Measurements from ENCODE around the gene COMMD7.

The COMMD7 gene

GRCh38 chr20:32752458-32753250 is 9.4 kb upstream of the COMMD7 start:
- TF ChIP-seq ZFX (IDR thresholded peaks at IDR 0.05; ENCODE audit: borderline replicate concordance): no peak
- TF ChIP-seq, protein P1, sequence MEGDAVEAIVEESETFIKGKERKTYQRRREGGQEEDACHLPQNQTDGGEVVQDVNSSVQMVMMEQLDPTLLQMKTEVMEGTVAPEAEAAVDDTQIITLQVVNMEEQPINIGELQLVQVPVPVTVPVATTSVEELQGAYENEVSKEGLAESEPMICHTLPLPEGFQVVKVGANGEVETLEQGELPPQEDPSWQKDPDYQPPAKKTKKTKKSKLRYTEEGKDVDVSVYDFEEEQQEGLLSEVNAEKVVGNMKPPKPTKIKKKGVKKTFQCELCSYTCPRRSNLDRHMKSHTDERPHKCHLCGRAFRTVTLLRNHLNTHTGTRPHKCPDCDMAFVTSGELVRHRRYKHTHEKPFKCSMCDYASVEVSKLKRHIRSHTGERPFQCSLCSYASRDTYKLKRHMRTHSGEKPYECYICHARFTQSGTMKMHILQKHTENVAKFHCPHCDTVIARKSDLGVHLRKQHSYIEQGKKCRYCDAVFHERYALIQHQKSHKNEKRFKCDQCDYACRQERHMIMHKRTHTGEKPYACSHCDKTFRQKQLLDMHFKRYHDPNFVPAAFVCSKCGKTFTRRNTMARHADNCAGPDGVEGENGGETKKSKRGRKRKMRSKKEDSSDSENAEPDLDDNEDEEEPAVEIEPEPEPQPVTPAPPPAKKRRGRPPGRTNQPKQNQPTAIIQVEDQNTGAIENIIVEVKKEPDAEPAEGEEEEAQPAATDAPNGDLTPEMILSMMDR (IDR thresholded peaks at IDR 0.05): no peak
- H3K27ac ChIP-seq: no peak overlapping the region

GRCh38 chr20:32751702-32752457 is 8.6 kb upstream of the COMMD7 start:
- no peak for TF ChIP-seq ZFX (IDR thresholded peaks at IDR 0.05; ENCODE audit: borderline replicate concordance)
- TF ChIP-seq, protein P1 (IDR thresholded peaks at IDR 0.05): no peak
- no peak overlapping the region for H3K27ac ChIP-seq

- TF ChIP-seq, protein P1 (IDR thresholded peaks at IDR 0.05): no peak
- no peak for TF ChIP-seq ZFX (IDR thresholded peaks at IDR 0.05; ENCODE audit: borderline replicate concordance)
- H3K27ac ChIP-seq: no peak overlapping the region
These were observed 8.0 kb upstream of the COMMD7 start for GRCh38 chr20:32751293-32751692.

- TF ChIP-seq, protein P1 (IDR thresholded peaks at IDR 0.05): no peak
- no peak for TF ChIP-seq ZFX (IDR thresholded peaks at IDR 0.05; ENCODE audit: borderline replicate concordance)
- no peak overlapping the region for H3K27ac ChIP-seq
These were observed 6.8 kb upstream of the COMMD7 start for GRCh38 chr20:32749914-32750637.

GRCh38 chr20:32742322-32743236 is 688 bp downstream of the COMMD7 start:
- H3K27ac ChIP-seq: peak overlapping the region; percentile 74
- TF ChIP-seq, protein P1 (IDR thresholded peaks at IDR 0.05): no peak
- TF ChIP-seq ZFX (IDR thresholded peaks at IDR 0.05; ENCODE audit: borderline replicate concordance): no peak

DNA sequence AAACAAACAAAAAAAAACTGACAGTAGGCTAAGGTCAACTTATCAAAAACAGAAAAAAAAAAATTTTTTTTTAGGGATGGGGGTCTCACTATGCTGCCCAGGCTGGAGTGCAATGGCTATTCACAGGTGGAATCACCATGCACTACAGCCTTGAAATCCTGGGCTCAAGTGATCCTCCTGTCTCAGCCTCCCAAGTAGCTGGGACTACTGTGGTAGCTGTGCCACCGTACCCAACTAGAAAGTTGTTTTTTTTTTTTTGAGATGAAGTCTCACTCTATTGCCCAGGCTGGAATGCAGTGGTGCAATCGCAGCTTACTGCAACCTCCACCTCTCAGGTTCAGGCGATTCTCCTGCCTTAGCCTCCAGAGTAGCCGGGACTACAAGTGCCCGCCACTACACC is 2.1 kb downstream of the COMMD7 start:
- TF ChIP-seq, protein P1 (IDR thresholded peaks at IDR 0.05): no peak
- TF ChIP-seq ZFX (IDR thresholded peaks at IDR 0.05; ENCODE audit: borderline replicate concordance): no peak
- no peak overlapping the region for H3K27ac ChIP-seq
